ENCODE measurements around the gene SCARB2. TPM values are rescaled to one million over a fixed set of nuclear protein-coding genes. Genes with fewer than 3 reads are reported as not detected.

SCARB2 gene
- total RNA-seq, 2 donors from 2014 or later, result 169 to 392 TPM

DNA sequence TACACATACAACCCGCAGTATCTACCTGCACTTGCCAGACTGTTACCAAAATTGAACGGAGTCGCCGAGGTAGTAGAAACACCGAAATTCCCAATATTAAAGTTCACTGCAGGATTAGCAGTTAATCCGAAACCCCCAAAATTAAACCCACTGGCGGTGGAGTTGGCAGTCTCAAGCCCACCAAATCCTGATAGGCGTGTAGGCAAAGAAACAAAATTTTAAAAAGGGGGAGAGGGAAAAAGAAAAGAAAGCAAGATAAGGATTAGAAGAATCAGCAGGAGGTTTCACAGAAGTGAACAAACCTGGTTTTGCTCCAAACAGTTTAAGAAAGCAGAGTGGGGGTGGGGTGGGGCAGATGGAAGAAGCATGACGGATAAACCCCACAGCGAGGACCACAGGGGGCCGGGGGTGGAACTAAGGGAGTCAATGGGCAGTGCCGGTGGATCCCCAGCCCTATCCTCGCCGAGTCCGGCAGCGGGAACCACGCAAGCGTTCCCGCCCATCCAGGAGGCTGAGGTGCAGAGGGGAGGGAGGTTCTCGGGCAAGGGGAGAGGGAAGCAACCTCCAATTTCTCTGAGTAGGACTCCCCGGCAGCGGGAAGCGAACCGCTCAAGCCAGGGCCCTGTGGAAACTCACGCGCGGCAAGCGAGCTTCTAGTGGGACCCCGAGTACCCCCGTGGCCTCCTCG is 66.0 kb downstream of the SCARB2 start:
- intact Hi-C loops (cut with DNase I), result loop anchor here (5.0 to 10.0 kb wide), 2 partner anchors 67 to 155 kb away; partner anchors contain the start of genes SCARB2 and SDAD1

DNA sequence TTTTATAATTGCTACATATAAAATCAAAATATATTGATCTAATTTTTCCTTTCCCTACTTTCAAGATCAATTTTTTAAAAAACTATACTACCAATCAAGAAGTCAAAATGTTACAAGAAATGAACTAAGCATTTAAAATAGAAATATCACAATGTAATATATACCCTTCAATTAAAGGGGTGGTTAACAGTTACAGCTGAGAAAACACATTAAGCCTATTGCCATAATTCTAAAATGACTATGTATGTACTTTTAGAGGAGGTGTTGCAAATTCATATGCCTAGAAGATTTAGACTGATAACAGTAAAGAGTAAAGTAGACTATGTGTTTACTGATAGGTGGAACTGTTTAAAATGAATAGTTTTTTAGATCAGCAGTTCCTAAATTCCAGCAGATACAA is 69.1 kb downstream of the SCARB2 start:
- DNase-seq (ENCODE audit: low spot score), result no peak
- peaks cover 0 to 6% of the 10 kb centered on the region in 2 donors for H3K36me3 ChIP-seq
- H3K27me3 ChIP-seq (replicated peaks; ENCODE audit: insufficient read depth), result no peaks in the 10 kb centered on the region
- TF ChIP-seq, protein P1, sequence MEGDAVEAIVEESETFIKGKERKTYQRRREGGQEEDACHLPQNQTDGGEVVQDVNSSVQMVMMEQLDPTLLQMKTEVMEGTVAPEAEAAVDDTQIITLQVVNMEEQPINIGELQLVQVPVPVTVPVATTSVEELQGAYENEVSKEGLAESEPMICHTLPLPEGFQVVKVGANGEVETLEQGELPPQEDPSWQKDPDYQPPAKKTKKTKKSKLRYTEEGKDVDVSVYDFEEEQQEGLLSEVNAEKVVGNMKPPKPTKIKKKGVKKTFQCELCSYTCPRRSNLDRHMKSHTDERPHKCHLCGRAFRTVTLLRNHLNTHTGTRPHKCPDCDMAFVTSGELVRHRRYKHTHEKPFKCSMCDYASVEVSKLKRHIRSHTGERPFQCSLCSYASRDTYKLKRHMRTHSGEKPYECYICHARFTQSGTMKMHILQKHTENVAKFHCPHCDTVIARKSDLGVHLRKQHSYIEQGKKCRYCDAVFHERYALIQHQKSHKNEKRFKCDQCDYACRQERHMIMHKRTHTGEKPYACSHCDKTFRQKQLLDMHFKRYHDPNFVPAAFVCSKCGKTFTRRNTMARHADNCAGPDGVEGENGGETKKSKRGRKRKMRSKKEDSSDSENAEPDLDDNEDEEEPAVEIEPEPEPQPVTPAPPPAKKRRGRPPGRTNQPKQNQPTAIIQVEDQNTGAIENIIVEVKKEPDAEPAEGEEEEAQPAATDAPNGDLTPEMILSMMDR (IDR thresholded peaks at IDR 0.05), result no peak
- TF ChIP-seq POLR2AphosphoS5 (IDR thresholded peaks at IDR 0.05) (no peak), POLR2A (IDR thresholded peaks at IDR 0.05) (no peak)
- intact Hi-C loops (cut with DNase I), result loop anchor here (10.0 kb wide), 1 partner anchor 70 kb away; the partner anchor contains the start of gene SCARB2
- no peaks in the 10 kb centered on the region for H3K9me3 ChIP-seq
- H3K4me3 ChIP-seq, result no peak overlapping the region
- H3K27ac ChIP-seq, result no peak overlapping the region
- H3K4me1 ChIP-seq (replicated peaks), result peaks cover 12% of the 10 kb centered on the region

More for the DNA sequence above, 66.0 kb downstream of the SCARB2 start:
- 2% methylated on average over 31 of the region's 31 CpGs for WGBS
- Histone ChIP-seq H3K4me3 (peak overlapping the region; percentile 87 to 91), H3K9me3 (no peaks in the 10 kb centered on the region), H3K27me3 (replicated peaks; ENCODE audit: insufficient read depth) (no peaks in the 10 kb centered on the region), H3K27ac (peak overlapping the region; percentile 88 to 90), H3K4me1 (replicated peaks) (peaks cover 12% of the 10 kb centered on the region), H3K36me3 (no peaks in the 10 kb centered on the region)
- DNase-seq (ENCODE audit: low spot score), result peak; percentile 22
- TF ChIP-seq, protein P1 (IDR thresholded peaks at IDR 0.05), result no peak
- TF ChIP-seq POLR2A (IDR thresholded peaks at IDR 0.05) (no peak), POLR2AphosphoS5 (IDR thresholded peaks at IDR 0.05) (no peak)

DNA sequence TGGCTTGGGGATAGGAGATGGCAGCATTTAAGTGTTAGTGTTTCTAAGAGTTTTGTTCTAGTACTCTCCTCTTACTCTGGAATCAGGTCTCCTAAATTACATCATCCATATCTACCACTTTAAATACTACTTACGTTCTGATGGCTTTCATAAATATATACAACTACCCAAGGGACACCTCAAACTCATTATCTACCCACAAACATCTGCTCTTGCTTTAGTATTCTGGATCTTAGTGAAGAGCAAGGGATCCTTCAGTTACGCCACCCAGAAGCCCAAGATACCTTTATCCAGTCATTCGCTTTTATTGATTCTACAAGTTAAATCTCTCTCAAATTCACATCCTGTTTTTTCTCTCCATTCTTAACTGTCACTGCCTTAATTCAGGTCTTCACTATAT is 72.4 kb downstream of the SCARB2 start:
- TF ChIP-seq POLR2AphosphoS5 (IDR thresholded peaks at IDR 0.05), result no peak
- TF ChIP-seq, protein P1 (IDR thresholded peaks at IDR 0.05), result no peak
- TF ChIP-seq POLR2A (IDR thresholded peaks at IDR 0.05), result no peak
- Histone ChIP-seq H3K4me1 (replicated peaks) (peaks cover 2% of the 10 kb centered on the region), H3K36me3 (peaks cover 0 to 6% of the 10 kb centered on the region in 2 donors), H3K9me3 (no peaks in the 10 kb centered on the region), H3K27ac (no peak overlapping the region), H3K4me3 (no peak overlapping the region), H3K27me3 (replicated peaks; ENCODE audit: insufficient read depth) (no peaks in the 10 kb centered on the region)
- intact Hi-C loops (cut with DNase I), result loop anchor here (10.0 kb wide), 1 partner anchor 74 kb away; the partner anchor contains the start of gene SCARB2
- 92% methylated on average over 3 of the region's 3 CpGs for WGBS
- no peak for DNase-seq (ENCODE audit: low spot score)

DNA sequence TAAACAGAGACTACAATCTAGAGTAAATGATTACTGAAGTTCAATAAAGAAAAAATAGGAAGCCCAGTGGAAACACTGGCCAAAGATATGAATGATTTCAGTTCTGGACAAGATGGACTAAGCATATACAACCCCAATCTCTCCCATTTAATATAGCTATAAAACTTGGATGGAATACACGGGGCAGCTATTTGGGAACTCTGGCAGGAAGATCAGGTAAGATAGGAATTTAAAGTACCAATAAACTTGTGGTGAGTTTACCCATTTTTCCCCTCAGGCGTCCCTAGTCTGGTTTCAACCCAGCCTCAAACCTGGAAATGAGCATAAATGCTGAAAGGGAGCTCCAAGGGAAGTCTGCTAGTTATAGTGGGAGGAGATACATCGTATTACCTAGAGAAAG is 85.9 kb downstream of the SCARB2 start:
- no peaks in the 10 kb centered on the region for H3K36me3 ChIP-seq
- no peaks in the 10 kb centered on the region for H3K27me3 ChIP-seq (replicated peaks; ENCODE audit: insufficient read depth)
- TF ChIP-seq POLR2A (IDR thresholded peaks at IDR 0.05) (no peak), POLR2AphosphoS5 (IDR thresholded peaks at IDR 0.05) (peak; percentile 75)
- TF ChIP-seq, protein P1 (IDR thresholded peaks at IDR 0.05), result no peak
- no peaks in the 10 kb centered on the region for H3K9me3 ChIP-seq
- peak; percentile 53 for DNase-seq (ENCODE audit: low spot score)
- no peak overlapping the region for H3K4me3 ChIP-seq
- no peaks in the 10 kb centered on the region for H3K4me1 ChIP-seq (replicated peaks)
- H3K27ac ChIP-seq, result no peak overlapping the region
- intact Hi-C loops (cut with DNase I), result no loop called here
- 50% methylated on average over 3 of the region's 3 CpGs for WGBS

DNA sequence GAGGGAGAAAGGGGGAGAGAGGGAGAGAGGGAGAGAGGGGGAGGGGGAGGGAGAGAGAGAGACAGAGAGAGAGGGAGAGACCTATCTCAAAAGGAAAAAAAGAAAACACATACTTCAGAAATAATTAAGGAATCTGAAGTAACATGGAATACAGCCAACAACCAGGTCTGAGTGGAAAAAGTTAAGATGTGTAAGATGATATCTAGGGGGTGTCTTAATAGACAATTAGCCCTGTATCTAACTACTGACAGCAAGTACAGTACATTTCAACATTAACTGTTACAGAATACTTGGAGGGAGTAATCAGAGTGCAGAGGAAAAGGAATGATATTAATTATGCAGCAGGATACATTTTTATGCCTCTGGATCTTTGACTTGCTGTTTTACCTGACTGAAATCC is 87.8 kb downstream of the SCARB2 start:
- TF ChIP-seq, protein P1 (IDR thresholded peaks at IDR 0.05), result no peak
- TF ChIP-seq POLR2AphosphoS5 (IDR thresholded peaks at IDR 0.05) (no peak), POLR2A (IDR thresholded peaks at IDR 0.05) (no peak)
- intact Hi-C loops (cut with DNase I), result no loop called here
- Histone ChIP-seq H3K4me3 (no peak overlapping the region), H3K36me3 (no peaks in the 10 kb centered on the region), H3K4me1 (replicated peaks) (no peaks in the 10 kb centered on the region), H3K27ac (no peak overlapping the region), H3K9me3 (no peaks in the 10 kb centered on the region), H3K27me3 (replicated peaks; ENCODE audit: insufficient read depth) (no peaks in the 10 kb centered on the region)
- no peak for DNase-seq (ENCODE audit: low spot score)
